ENCODE measurements around the gene IL17F. TPM values are rescaled to one million over a fixed set of nuclear protein-coding genes. Genes with fewer than 3 reads are reported as not detected.

IL17F gene
- total RNA-seq, 4 donors from 2014 or later = not detected

DNA sequence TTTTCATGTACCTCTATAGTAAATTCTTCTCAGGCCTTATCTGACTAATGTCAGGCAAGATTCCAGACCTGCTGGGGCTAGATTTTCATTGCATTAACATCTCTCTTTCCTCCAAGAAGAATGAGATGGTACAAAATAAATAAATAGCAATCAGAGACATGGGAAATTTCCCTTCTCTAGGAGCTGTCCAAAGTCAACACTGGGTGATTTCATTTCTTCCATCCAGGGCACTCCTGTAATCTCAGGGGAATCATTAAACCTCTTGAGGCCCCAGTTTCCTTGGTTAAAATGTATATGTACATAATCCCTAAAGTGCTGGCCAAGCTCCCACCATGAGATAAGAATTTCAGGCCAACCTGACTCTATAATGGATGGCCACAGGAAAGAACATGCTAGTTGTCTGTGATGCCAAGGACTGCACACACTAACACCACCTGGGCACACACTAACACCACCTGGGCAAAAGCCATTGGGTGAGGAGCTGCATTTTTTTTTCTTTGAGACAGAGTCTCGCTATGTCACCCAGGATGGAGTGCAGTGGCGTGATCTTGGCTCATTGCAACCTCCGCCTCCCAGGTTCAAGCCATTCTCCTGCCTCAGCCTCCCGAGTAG is 912 bp downstream of the IL17F start:
- intact Hi-C loops (cut with DNase I; ENCODE audit: low total_unique reads) = no loop called here
- no peak for DNase-seq (ENCODE audit: low spot score in 2 of 2)
- 90 to 93% methylated on average over 4 of the region's 4 CpGs for WGBS, 2 donors
- TF ChIP-seq POLR2A (IDR thresholded peaks at IDR 0.05) (no peak), CTCF (IDR thresholded peaks at IDR 0.05) (no peak)
- no peak overlapping the region for H3K4me3 ChIP-seq (ENCODE audit: low read depth, poor library complexity, severe bottlenecking)

GRCh38 chr6:52241819-52242218 is 2.5 kb downstream of the IL17F start:
- TF ChIP-seq POLR2A (IDR thresholded peaks at IDR 0.05) = no peak
- TF ChIP-seq CTCF (IDR thresholded peaks at IDR 0.05) = no peak

DNA sequence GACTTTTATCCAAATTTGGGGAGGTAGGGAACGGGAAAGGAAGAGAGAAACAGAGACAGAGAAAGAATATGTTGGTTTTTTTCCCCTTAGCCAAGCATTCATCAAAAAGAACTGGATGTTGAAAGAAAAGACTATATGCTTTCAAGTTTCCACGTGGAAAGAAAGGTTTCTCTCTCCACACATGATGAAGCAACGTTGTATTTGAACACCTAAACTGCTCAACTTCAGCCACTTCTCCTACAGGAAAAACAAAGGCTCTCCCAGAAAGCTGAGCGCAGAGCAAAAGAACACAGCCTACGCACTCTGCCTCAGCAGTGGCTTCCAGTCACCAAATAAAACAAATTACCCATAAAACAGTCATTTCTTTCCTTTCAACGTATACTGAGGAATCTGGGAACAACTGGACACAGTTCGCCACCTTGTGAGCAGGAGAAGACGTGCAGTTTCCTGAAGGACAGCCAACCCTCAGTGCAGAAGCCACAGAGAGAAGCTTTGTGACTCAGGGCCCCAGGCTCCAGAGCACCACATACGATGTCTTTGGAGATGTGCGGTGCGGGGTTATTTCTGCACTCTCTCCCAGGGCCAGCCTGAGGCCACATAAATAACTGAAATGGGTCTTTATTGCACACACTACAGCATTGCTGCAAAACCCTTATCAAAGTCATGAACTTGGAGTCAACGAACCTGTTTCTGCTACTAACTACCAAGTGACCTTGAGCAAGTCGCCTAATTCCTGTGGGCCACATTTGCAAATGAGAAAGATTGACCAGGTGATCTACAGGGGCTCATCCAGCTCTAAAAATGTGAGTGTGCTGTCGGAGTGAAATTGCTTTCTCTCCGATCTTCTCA is 10.1 kb downstream of the IL17F start:
- intact Hi-C loops (cut with DNase I; ENCODE audit: low total_unique reads) = no loop called here
- TF ChIP-seq POLR2A (IDR thresholded peaks at IDR 0.05) (no peak), CTCF (IDR thresholded peaks at IDR 0.05) (no peak)
- no peak overlapping the region for H3K4me3 ChIP-seq (ENCODE audit: low read depth, poor library complexity, severe bottlenecking)
- DNase-seq (ENCODE audit: low spot score in 2 of 2) = no peak
- WGBS, 2 donors = 43 to 44% methylated on average over 15 of the region's 15 CpGs

More at GRCh38 chr6:52241819-52242218, 2.5 kb downstream of the IL17F start:
- H3K4me3 ChIP-seq (ENCODE audit: low read depth, poor library complexity, severe bottlenecking) = no peak overlapping the region
- intact Hi-C loops (cut with DNase I; ENCODE audit: low total_unique reads) = no loop called here
- DNase-seq (ENCODE audit: low spot score in 2 of 2) = no peak
- 68 to 76% methylated on average over 2 of the region's 2 CpGs for WGBS, 2 donors

DNA sequence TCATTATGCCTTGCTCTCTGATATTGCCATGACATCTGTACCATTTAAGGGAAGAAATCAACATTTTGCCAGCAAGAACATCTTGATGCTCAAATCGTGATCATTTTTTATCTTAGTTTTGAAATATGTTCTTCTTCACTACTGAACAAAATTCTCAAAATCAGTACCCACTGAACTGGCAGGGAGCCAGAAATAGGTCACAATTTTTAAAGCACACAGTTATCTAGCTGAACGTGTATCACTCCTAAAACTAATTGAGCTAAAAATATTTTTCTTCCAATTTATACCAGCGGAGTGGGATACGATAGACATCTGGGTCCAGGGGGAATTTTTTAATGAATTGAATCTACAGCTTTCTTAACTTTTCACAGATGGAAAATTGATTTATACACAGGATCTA is 11.3 kb downstream of the IL17F start:
- intact Hi-C loops (cut with DNase I; ENCODE audit: low total_unique reads) = no loop called here
- H3K4me3 ChIP-seq (ENCODE audit: low read depth, poor library complexity, severe bottlenecking) = no peak overlapping the region
- DNase-seq (ENCODE audit: low spot score in 2 of 2) = no peak
- 61 to 67% methylated on average over 4 of the region's 4 CpGs for WGBS, 2 donors
- TF ChIP-seq CTCF (IDR thresholded peaks at IDR 0.05) (no peak), POLR2A (IDR thresholded peaks at IDR 0.05) (no peak)

DNA sequence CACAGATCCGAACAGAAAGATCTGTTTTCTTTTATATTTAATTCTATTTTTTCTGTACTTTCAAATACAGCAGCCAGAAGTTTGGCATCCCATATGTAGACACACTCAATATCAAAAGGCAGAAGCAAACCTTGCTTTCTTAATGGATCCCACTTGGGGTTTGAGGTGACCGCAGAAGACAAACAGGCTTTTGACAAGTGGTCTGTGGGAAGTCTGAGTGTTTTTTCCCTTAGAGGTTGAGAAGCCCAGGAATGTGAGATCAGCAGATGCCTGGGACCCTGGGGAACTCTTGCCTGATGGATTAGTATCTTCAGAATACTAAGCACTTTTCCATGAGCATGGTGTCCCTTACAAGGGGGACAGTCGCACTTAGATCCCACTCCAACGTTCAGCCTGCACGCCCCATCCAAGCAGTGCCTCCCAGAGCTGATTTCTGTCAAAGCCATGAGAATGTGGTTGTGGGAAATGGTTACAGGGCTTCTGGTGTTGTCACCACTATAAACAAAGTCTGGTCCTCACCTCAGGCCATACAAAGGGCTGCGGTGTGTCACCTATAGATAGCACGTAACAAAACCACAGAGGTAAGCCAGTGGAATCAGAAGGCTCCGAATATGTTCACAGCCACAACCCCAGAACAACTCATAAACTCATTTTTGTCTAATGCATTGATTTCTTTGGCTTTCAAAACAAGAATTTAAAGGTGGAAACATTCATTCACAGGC is 12.7 kb downstream of the IL17F start:
- no peak overlapping the region for H3K4me3 ChIP-seq (ENCODE audit: low read depth, poor library complexity, severe bottlenecking)
- no peak for DNase-seq (ENCODE audit: low spot score in 2 of 2)
- no peak for TF ChIP-seq CTCF (IDR thresholded peaks at IDR 0.05)
- TF ChIP-seq POLR2A (IDR thresholded peaks at IDR 0.05) = no peak
- intact Hi-C loops (cut with DNase I; ENCODE audit: low total_unique reads) = no loop called here
- 79 to 87% methylated on average over 8 of the region's 8 CpGs for WGBS, 2 donors
